Activated CD8-positive, alpha-beta memory T cell treated with anti-CD3 and anti-CD28 coated beads for 48 hours (primary cell): Measurements from ENCODE around the gene SLC4A8.

ENCODE experiments used
- DNase-seq, 3 experiments: peaks; one replicate each; pipeline ENCODE4 v3.0.0-alpha.2; 2020; ENCODE audit warnings: low read depth in 2 of 3, low spot score in 2 of 3

The SLC4A8 gene

DNA sequence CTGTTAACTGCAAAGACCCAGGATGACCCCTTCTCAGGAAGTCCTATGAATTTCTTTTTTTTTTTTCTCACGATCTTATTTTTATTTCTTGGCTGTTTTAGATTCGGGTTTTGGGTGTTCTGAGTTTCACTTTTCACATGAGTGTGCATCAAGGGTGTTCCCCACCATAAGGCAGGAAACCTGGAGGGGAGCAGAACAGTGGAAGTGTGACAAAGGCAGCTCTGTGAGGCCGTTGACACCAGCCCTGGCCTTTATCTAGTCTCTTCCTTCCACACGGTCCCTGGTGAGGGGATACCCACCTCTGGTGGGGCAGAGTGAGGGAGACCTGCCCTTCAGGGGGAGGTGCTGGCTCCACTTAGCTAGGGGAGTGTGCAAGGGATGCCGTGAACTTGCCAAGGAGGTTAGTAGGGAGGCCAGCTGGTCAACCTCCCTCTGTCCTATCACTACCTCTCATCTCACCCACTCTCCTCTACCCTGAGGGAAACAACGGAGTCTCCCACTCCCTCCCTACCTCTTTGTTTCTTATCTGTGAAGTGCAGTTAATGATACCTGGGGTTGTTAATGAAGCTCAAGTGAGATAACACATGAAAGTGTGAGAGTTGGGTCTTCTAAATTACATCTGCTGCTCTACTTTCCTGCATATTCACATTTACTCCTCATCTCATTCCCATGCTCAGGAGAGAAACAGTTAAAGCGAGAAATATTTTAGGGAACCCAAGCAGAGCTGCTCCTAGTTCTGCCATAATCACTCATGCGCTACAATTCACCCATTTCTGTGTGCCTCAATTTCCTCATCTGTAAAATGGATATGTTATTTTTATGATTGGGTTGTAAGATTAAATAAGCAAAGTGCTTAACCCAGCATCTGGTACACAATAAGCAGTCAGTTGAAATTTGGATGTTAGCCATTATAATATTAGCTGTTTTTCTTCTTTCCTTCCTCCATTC is 29.1 kb upstream of the SLC4A8 start:
- no peak for DNase-seq

GRCh38 chr12:51397670-51398069 is 27.0 kb upstream of the SLC4A8 start:
- DNase-seq, result no peak

- DNase-seq, result no peak
Measured at GRCh38 chr12:51399891-51400290, 24.7 kb upstream of the SLC4A8 start.

DNA sequence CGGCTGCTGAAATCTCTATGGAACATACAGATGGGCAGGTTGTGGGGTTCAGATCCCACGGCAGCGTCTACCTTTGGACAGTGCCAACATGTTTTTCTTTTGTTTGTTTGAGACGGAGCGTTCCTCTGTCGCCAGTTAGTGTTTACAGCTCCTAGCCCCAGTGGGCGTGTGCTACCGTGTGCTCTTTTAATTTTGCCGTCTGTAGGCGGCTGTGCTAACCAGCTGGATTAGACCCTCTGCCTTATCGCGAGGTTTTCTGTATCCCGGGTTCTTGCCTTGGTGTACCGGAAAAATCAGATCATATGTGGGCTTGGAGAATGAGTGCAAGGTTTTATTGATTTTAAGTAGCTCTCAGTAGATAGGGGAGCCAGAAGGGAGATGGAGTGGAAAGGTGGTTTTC is 23.6 kb upstream of the SLC4A8 start:
- no peak for DNase-seq

DNA sequence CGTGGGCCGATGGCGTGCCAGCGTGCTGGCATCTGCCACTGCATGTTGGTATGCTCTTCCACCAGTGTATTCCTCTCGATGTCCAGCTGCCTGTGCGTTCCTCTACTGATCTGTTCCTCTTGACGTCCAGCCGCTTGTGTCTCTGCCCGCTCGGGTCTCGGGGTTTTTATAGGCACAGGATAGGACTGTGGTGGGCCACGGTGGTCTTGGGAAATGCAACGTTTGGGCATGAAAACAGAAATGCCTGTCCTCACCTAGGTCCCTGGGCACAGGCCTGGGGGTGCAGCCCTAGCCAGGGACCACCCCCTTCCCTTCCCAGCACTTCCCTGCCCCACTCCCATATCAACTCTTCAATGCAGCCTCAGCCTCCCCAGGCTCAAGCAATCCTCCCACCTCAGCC is 23.1 kb upstream of the SLC4A8 start:
- no peak for DNase-seq

- no peak for DNase-seq
Measured at GRCh38 chr12:51401900-51402299, 22.7 kb upstream of the SLC4A8 start.

GRCh38 chr12:51403159-51403558 is 21.5 kb upstream of the SLC4A8 start:
- no peak for DNase-seq

DNA sequence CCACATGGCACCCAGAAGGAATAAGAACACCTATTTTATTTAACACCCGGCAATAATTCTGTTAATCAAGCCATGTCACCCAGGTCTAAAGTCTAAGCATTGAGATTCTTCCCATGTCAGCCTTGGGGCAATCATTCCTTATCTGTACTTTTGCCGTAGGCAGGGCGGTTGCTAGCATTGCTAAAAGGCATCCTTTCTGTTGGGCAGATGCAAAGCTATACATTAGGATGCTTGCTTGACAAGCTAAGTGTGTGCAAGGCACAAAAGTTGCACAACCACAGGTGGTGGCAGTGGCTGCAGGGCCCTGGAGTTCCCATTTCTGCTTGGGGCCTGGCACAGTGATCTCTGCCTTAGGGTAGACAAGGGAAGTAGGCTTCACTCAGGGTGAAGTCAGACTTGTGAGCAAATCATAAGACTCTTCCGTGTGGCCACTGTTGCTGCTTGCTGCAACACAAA is 20.9 kb upstream of the SLC4A8 start:
- DNase-seq, result no peak

GRCh38 chr12:51404627-51405026 is 20.0 kb upstream of the SLC4A8 start:
- no peak for DNase-seq

- DNase-seq, result no peak
Measured at GRCh38 chr12:51405801-51406207, 18.8 kb upstream of the SLC4A8 start.

DNA sequence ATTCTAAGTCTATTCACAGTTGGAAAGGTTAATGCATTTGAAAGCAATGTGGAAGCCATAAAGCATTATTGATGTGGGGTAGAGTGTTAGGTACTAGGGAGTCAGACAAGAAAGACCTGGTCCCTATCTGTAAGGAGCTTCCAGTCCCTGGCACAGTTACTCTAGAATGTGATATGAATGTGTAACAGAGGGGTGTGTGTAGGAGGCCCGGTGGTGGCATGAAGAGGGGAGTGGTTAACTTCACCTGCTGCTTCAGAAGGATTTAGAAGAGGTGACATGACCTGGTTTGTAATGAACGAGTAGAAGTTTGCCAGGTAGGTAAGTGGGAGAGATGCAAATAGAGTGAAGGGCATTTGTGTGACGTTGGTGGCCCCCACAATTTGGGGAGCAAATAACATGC is 18.3 kb upstream of the SLC4A8 start:
- DNase-seq, result no peak

GRCh38 chr12:51406859-51407258 is 17.8 kb upstream of the SLC4A8 start:
- no peak for DNase-seq

DNA sequence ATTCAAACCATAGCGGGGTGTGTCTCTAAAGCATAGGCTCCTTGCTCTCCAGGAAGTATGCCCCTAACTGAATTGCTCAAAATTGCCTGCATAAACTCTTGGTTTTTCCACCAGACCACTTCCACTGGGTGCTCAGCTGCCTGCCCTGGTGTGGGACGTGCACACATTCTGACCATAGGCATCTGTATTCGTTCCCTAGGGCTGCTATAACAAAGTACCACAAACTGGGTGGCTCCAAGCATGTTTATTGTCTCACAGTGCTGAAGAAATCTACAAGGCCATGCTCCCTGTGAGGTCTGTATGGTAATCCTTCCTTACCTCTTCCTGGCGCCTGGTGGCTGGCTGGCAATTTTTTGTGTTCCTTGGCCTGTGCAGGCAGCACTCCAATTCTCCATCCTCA is 17.0 kb upstream of the SLC4A8 start:
- no peak for DNase-seq

DNA sequence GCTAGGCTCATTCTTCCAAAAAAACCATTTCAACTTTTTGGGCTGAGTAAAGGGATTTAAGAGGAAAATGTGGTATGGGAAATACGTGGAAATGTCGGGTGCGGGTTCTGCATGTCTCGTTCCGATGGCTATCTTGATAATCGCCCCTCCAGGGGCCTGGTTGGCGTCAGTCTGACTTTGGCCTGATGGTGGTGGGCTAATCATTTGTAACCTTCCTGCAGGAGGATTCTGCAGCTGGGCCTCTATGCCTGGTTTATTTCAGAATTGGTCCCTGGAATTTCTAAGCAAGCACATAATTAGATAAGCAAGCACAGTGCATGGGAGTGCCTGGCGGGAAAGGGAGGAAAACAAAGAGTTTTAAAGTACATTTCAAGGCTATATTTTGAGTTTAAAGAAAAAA is 14.8 kb upstream of the SLC4A8 start:
- DNase-seq, result no peak

GRCh38 chr12:51413149-51413548 is 11.5 kb upstream of the SLC4A8 start:
- DNase-seq, result no peak

- DNase-seq, result no peak
Measured at GRCh38 chr12:51413791-51414190, 10.8 kb upstream of the SLC4A8 start.

GRCh38 chr12:51415931-51416330 is 8.7 kb upstream of the SLC4A8 start:
- no peak for DNase-seq

DNA sequence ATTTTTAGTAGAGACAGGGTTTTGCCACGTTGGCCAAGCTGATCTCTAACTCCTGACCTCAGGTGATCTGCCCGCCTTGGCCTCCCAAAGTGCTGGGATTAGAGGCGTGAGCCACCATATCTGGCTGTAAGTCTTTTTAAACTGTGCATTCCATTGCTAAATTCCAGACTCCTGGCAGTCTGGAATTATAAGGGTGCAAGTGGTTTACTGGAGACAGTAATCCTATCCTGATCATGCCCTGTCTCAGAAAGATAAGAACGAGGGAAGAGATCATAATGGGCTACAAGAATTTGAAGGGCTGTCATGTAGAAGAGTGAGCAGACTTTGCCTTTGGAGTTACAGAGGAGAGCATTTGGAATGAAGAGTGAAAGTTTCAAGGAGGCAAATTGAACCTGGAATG is 6.8 kb upstream of the SLC4A8 start:
- no peak for DNase-seq

GRCh38 chr12:51419425-51420193 is 5.0 kb upstream of the SLC4A8 start:
- DNase-seq, result no peak

DNA sequence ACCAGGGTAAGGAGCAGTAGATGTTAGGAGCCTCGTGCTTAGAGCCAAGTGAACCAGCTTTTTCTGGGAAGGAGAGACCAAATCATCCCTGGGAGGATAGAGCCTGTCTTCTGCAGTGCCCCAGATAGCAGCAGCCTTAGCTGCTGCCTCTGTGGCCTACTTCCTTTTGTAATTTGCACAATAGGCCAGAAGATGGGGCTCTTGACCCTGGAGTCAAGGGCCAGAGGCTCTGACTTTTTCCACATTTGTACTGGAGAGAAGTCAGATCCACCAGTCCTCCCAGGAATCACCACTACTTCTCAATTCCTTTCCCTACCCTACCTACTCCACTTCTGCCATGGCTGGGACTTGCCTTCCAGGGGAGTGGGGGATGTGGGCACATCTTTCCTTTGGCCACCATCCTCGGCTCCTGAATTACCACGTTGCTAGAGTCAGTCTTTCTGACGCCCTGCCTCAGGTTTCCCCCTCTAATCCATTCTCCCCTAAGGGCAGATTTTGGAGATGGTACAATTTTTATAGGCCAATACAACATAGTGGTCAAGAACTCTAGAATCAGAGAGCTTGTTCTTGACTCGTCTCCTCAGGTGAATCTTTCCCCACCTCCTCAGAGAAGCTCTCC is 3.3 kb upstream of the SLC4A8 start:
- peak in 1 of 3 experiments; percentile 24 for DNase-seq

DNA sequence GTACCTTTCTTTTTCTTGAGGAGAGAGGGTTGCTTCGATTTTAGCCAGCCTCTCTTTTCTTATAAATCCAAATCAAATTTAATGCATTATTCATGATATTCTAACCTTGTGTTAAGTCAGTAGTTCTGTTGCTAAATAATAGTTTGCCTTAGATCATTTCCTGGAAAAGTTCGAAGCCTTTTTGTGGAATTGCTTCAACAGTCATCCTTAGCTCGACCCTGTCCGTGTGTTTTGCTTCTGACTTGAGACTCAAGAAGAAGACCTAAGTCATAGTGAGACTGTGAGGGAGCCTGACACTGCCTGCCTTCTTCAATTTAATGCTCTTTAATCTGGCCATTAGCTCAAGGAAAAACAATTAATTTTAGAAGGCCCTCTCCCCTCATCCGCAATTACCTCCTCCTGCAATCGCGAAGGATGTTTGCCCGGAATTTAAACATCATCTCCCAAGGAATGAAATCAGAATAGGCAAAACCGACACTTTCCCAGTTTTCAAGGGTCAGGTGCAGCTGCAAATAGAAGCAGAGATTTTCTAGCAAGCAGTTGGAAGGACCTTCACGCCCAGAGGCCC is 453 bp upstream of the SLC4A8 start:
- no peak for DNase-seq
